HG02938 (cell line): ENCODE data around the gene ELFN1.

Experiments
- ATAC-seq: cut with Tn5 transposase; IDR thresholded peaks from one replicate; pipeline ENCODE4 v1.9.1; 2021; ENCODE audit warnings: mild to moderate bottlenecking, moderate library complexity; ENCODE audit not compliant: unreplicated experiment

ELFN1 gene

GRCh38 chr7:1641661-1642260, 28.3 kb upstream of the ELFN1 start:
- ATAC-seq: no peak

- ATAC-seq: no peak
These were observed 27.8 kb upstream of the ELFN1 start for GRCh38 chr7:1642291-1642731.

DNA sequence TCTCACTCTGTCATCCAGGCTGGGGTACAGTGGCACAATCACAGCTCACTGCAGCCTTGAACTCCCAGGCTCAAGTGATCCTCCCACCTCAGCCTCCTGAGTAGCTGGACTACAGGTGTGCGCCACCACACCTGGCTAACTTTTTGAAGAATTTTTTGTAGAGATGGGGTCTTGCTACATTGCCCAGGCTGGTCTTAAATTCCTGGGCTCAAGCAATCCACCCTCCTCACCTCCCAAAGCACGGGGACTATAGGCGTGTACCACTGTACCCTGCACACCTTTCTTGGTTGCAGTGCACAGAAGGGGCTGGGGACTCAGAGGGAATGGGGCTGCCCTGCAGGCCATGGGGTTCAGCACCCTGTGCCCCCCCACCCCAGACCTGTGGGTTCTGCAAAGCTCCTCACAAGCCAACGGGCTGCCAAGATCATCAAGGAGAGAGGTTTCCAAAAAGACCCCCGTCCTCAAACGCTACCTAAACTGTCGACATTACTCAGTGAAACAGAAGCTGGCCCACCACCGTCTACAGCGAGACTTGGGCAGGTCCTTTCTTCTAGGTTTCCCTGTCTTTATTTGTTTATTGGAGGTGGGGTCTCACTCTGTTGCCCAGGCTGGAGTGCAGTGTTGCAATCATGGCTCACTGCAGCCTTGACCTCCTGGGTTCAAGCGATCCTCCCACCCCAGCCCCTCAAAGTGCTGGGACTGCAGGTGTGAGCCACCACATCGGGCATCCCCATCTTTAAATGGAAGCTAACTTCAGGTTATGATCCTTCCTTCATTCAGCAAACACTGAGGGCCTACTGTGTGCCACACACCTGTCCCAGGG, 26.6 kb upstream of the ELFN1 start:
- ATAC-seq: no peak

- no peak for ATAC-seq
These were observed 25.6 kb upstream of the ELFN1 start for GRCh38 chr7:1644341-1645070.

DNA sequence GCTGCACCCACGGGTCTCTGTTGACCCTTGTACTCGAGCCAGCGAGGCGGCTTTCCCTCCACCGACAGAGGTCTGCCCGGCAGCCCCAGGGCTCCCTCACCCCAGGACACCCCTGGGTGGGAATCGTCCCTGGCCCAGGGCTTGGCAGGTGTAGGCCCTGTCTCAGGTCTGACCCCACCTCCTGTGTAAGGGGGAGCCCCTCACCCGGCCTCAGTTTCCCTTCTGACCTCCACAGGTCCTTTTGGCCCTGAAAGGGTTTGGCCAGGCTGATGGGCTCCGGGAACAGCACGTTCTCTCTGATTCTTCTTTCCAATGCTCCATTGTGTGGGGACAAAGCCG, 25.0 kb upstream of the ELFN1 start:
- no peak for ATAC-seq

DNA sequence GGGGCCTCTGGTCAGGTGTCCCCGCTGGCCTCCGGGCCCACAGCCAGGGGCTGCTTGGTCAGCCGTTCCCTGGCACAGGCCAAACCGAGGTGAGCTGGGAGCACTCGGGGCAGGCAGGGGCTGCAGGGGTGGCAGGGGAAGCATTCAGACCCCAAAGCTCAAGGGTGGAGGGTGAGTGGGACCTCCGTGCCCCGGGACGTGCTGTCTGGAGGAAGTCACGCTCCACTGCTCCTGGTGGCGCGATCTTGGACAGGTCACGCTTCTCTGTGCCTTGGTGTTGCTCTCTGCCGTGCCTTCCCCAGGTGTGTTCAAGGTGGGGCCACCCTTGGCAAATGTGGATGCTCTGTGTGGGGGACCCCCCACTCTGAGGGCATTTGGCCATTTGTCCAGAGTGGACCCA, 24.6 kb upstream of the ELFN1 start:
- no peak for ATAC-seq

GRCh38 chr7:1646391-1646790, 23.7 kb upstream of the ELFN1 start:
- no peak for ATAC-seq

- ATAC-seq: no peak
These were observed 22.9 kb upstream of the ELFN1 start for GRCh38 chr7:1646957-1647891.

DNA sequence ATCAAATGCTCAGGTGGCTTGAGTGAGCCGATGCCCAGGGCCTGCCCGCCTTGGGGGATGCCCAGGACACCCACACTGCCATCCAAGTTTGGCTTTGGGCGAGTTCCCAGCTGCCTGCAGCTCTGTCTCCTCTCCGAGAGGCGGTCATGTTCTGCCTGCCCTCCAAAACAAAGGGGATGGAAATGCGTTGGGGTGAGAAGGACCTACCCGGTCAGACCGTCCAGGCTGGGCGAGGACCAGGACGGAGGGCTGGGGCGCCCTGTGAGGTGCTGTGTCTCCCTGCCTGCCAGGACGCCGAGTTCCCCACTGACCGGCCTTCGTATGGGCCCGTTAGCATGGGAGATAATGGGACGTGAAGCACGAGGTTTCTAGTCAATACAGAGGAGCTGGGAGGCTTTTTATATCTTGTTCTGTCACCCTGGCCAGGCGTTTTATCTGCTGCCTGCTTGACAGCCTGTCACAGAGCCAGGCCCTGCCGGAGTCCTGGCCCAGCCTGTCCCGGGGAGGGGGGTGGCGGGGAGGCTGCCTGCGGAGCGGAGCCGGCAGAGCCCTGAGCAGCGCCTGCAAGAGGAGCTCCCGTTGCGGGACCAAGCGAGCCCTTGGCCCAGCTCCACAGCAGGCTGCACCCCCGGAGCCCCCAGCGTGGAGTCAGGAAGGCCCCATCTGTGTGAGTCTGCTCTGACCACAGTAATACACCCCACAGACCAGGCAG, 22.0 kb upstream of the ELFN1 start:
- ATAC-seq: no peak

- ATAC-seq: no peak
These were observed 20.2 kb upstream of the ELFN1 start for GRCh38 chr7:1649751-1650326.

- ATAC-seq: no peak
These were observed 19.6 kb upstream of the ELFN1 start for GRCh38 chr7:1650363-1651030.

GRCh38 chr7:1651031-1651446, 19.0 kb upstream of the ELFN1 start:
- no peak for ATAC-seq

DNA sequence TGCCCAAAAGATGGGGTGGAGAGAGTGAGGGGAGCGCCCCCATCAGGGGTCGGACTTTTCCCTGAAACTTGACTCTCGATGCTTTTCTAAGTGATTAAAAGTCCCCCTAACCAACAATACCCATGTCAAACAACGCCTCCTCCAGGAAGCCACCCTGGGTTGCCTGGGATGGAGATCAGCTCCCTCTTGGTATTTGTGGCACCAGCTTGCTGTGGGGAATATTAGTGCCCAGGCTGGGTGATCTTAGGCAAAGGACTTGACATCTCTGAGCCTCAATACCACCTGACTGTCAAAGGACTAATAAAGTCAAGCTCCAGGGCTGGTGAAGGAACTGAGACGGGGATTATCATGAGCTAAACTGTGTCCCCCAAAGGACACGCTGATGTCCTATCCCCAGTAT, 18.2 kb upstream of the ELFN1 start:
- ATAC-seq: no peak

DNA sequence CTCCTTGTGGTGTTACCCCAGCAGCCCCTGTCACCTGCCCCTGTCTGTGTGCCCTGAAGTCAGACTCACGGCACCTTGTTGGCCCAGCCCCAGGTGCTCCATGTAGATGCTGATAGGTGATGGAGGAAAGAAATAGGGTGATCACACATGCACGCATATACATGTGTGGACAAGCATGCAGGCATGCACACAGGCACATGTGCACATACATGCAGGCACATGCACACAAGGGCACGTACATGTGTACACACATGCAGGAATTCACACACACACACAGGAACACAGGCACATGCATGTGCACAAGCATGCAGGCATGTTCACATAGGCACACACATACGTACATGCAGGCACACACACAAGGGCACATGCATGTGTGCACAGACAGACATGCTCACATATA, 16.6 kb upstream of the ELFN1 start:
- ATAC-seq: no peak

- ATAC-seq: no peak
These were observed 16.0 kb upstream of the ELFN1 start for GRCh38 chr7:1654111-1654510.

DNA sequence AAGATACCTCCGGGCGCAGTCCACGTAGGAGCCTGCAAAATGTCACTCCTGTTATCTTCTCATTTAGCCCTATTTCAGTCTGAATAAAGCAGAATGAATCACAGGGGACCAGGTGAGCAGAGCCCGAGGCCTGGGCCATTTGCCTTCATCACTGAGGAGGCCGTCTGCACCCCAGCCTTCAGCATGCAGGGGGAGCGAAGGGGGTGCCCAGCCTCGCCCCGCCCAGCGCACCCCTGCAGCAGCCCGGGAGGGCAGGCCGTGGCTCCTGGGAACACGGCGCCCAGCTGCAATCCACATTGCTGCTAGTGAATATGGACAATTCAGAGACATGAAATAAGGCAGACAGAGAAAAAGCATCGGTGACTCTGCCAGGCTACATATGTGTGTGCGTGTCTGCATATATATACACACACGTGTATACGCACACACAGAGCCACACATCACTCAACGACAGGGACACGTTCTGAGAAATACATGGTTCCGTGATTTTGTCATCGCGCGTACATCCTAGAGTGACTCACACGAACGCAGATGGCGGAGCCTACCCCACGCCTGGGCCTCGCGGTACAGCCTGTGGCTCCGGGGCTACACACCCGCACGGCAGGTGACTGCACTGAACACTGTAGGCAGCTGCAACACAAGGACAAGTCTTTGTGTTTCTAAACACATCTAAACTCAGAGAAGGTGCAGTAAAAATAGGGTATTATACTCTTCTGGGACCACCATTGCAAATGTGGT, 15.2 kb upstream of the ELFN1 start:
- no peak for ATAC-seq

DNA sequence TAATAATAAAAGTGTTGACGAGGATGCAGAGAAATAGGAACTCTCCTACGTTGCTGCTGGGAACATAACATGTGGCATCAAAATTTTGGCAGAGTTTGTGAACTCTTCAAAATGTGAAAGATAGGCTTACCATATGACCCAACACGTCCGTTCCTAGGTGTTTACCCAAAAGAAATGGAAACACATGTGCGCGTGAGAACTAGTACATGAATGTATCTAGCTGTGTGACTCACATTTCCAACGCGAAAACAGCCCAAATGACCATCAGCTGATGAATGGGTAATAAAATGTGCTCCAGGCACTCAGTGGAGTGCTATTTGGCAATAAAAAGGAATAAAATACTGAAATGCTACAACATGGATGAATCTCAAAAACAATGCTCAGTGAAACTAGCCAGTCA, 10.4 kb upstream of the ELFN1 start:
- ATAC-seq: no peak

DNA sequence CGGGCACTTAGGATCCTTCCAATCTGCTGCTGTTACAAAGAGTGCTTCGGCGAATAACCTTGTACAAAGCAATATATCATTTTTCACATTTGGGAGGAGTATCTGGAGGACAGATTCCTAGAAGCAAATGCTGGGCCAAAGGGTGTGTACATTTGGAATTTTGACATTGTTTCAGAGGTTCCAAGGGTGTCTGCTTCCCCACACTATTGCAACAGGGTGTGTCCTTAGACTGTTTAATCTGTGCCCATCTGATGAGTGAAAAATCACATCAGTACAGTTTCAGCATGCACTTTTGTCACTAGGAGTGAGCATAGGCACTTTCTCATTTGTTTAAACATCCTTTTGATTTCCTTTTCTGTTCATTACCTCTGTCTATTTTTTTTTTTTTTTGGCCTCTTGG, 8.6 kb upstream of the ELFN1 start:
- ATAC-seq: no peak

GRCh38 chr7:1662101-1662500, 8.0 kb upstream of the ELFN1 start:
- no peak for ATAC-seq
